ENCODE data around the gene OR52L1. TPM values are rescaled to one million over a fixed set of nuclear protein-coding genes. Genes with fewer than 3 reads are reported as not detected.

OR52L1 gene
- not detected for polyA plus RNA-seq (2013, experiment 1 of 2)
- polyA plus RNA-seq (2013, experiment 2 of 2), result not detected

- H3K36me3 ChIP-seq (ENCODE audit: control insufficient read depth, insufficient read depth, low read length), result no peaks in the 10 kb centered on the region
- H3K4me3 ChIP-seq (ENCODE audit: extremely low read depth, insufficient read depth, low read length, poor library complexity, severe bottlenecking), result no peak within 1 kb of the TSS
- no peak within 1 kb of the TSS for H3K27ac ChIP-seq (ENCODE audit: low read depth, low read length, severe bottlenecking)
- H3K9me3 ChIP-seq (ENCODE audit: control insufficient read depth, low read length), result no peaks in the 10 kb centered on the region
- no peaks in the 10 kb centered on the region for H3K4me1 ChIP-seq (ENCODE audit: control insufficient read depth, insufficient read depth, low read length, poor library complexity, severe bottlenecking)
- WGBS, 2 experiments (ENCODE audit: insufficient coverage in 2 of 2), result no CpG with 5 or more reads among the region's 1 CpG
These were observed at the start of gene OR52L1 for GRCh38 chr11:5986885-5987284. Gene OR52L1, minus strand, starts transcription at chr11:5986985. Its CDS starts 55 bp downstream, at chr11:5986930.

GRCh38 chr11:6030708-6031405, 44.1 kb upstream of the OR52L1 start, which contains the start of gene OR56A1:
Gene OR56A1, minus strand, starts transcription at chr11:6030758. Its CDS starts 3,066 bp downstream, at chr11:6027692.
- Histone ChIP-seq H3K36me3 (ENCODE audit: control insufficient read depth, insufficient read depth, low read length) (no peaks in the 10 kb centered on the region), H3K9me3 (ENCODE audit: control insufficient read depth, low read length) (no peaks in the 10 kb centered on the region), H3K27ac (ENCODE audit: low read depth, low read length, severe bottlenecking) (no peak within 1 kb of the TSS), H3K4me3 (ENCODE audit: extremely low read depth, insufficient read depth, low read length, poor library complexity, severe bottlenecking) (no peak within 1 kb of the TSS), H3K4me1 (ENCODE audit: control insufficient read depth, insufficient read depth, low read length, poor library complexity, severe bottlenecking) (no peaks in the 10 kb centered on the region)
- no CpG with 5 or more reads among the region's 1 CpG for WGBS, 2 experiments (ENCODE audit: insufficient coverage in 2 of 2)

- WGBS, 2 experiments (ENCODE audit: insufficient coverage in 2 of 2), result 86 to 100% methylated on average over 1 of the region's 1 CpG
- H3K27ac ChIP-seq (ENCODE audit: low read depth, low read length, severe bottlenecking), result no peak overlapping the region
- no peaks in the 10 kb centered on the region for H3K9me3 ChIP-seq (ENCODE audit: control insufficient read depth, low read length)
- H3K4me3 ChIP-seq (ENCODE audit: extremely low read depth, insufficient read depth, low read length, poor library complexity, severe bottlenecking), result no peak overlapping the region
- H3K36me3 ChIP-seq (ENCODE audit: control insufficient read depth, insufficient read depth, low read length), result no peaks in the 10 kb centered on the region
- H3K4me1 ChIP-seq (ENCODE audit: control insufficient read depth, insufficient read depth, low read length, poor library complexity, severe bottlenecking), result no peaks in the 10 kb centered on the region
These were observed 40.7 kb upstream of the OR52L1 start for GRCh38 chr11:6027501-6027900.

GRCh38 chr11:6025056-6025455, 38.3 kb upstream of the OR52L1 start:
- WGBS, 2 experiments (ENCODE audit: insufficient coverage in 2 of 2), result 80 to 100% methylated on average over 1 to 2 of the region's 2 CpGs
- Histone ChIP-seq H3K4me1 (ENCODE audit: control insufficient read depth, insufficient read depth, low read length, poor library complexity, severe bottlenecking) (no peaks in the 10 kb centered on the region), H3K4me3 (ENCODE audit: extremely low read depth, insufficient read depth, low read length, poor library complexity, severe bottlenecking) (no peak overlapping the region), H3K36me3 (ENCODE audit: control insufficient read depth, insufficient read depth, low read length) (no peaks in the 10 kb centered on the region), H3K9me3 (ENCODE audit: control insufficient read depth, low read length) (no peaks in the 10 kb centered on the region), H3K27ac (ENCODE audit: low read depth, low read length, severe bottlenecking) (no peak overlapping the region)

- H3K4me1 ChIP-seq (ENCODE audit: control insufficient read depth, insufficient read depth, low read length, poor library complexity, severe bottlenecking), result no peaks in the 10 kb centered on the region
- H3K4me3 ChIP-seq (ENCODE audit: extremely low read depth, insufficient read depth, low read length, poor library complexity, severe bottlenecking), result no peak overlapping the region
- 14 to 15% methylated on average over 1 to 3 of the region's 4 CpGs for WGBS, 2 experiments (ENCODE audit: insufficient coverage in 2 of 2)
- no peaks in the 10 kb centered on the region for H3K9me3 ChIP-seq (ENCODE audit: control insufficient read depth, low read length)
- H3K36me3 ChIP-seq (ENCODE audit: control insufficient read depth, insufficient read depth, low read length), result no peaks in the 10 kb centered on the region
- H3K27ac ChIP-seq (ENCODE audit: low read depth, low read length, severe bottlenecking), result no peak overlapping the region
These were observed 36.2 kb upstream of the OR52L1 start for GRCh38 chr11:6022956-6023355.

GRCh38 chr11:6013042-6013441, 26.3 kb upstream of the OR52L1 start:
- no peaks in the 10 kb centered on the region for H3K36me3 ChIP-seq (ENCODE audit: control insufficient read depth, insufficient read depth, low read length)
- no peak overlapping the region for H3K27ac ChIP-seq (ENCODE audit: low read depth, low read length, severe bottlenecking)
- H3K4me3 ChIP-seq (ENCODE audit: extremely low read depth, insufficient read depth, low read length, poor library complexity, severe bottlenecking), result no peak overlapping the region
- H3K9me3 ChIP-seq (ENCODE audit: control insufficient read depth, low read length), result no peaks in the 10 kb centered on the region
- H3K4me1 ChIP-seq (ENCODE audit: control insufficient read depth, insufficient read depth, low read length, poor library complexity, severe bottlenecking), result no peaks in the 10 kb centered on the region
- 89 to 95% methylated on average over 3 of the region's 3 CpGs for WGBS, 2 experiments (ENCODE audit: insufficient coverage in 2 of 2)

- Histone ChIP-seq H3K4me3 (ENCODE audit: extremely low read depth, insufficient read depth, low read length, poor library complexity, severe bottlenecking) (no peak overlapping the region), H3K36me3 (ENCODE audit: control insufficient read depth, insufficient read depth, low read length) (no peaks in the 10 kb centered on the region), H3K27ac (ENCODE audit: low read depth, low read length, severe bottlenecking) (no peak overlapping the region), H3K9me3 (ENCODE audit: control insufficient read depth, low read length) (no peaks in the 10 kb centered on the region), H3K4me1 (ENCODE audit: control insufficient read depth, insufficient read depth, low read length, poor library complexity, severe bottlenecking) (no peaks in the 10 kb centered on the region)
- 88 to 93% methylated on average over 3 of the region's 4 CpGs for WGBS, 2 experiments (ENCODE audit: insufficient coverage in 2 of 2)
These were observed 25.4 kb upstream of the OR52L1 start for GRCh38 chr11:6012035-6012668.

GRCh38 chr11:6006846-6007245, 20.1 kb upstream of the OR52L1 start, which contains the start of gene OR56A4:
Gene OR56A4, minus strand, starts transcription at chr11:6006946. Its CDS starts 3,954 bp downstream, at chr11:6002992.
- H3K4me3 ChIP-seq (ENCODE audit: extremely low read depth, insufficient read depth, low read length, poor library complexity, severe bottlenecking), result no peak within 1 kb of the TSS
- no peaks in the 10 kb centered on the region for H3K36me3 ChIP-seq (ENCODE audit: control insufficient read depth, insufficient read depth, low read length)
- no peaks in the 10 kb centered on the region for H3K9me3 ChIP-seq (ENCODE audit: control insufficient read depth, low read length)
- no peak within 1 kb of the TSS for H3K27ac ChIP-seq (ENCODE audit: low read depth, low read length, severe bottlenecking)
- H3K4me1 ChIP-seq (ENCODE audit: control insufficient read depth, insufficient read depth, low read length, poor library complexity, severe bottlenecking), result no peaks in the 10 kb centered on the region

- Histone ChIP-seq H3K4me3 (ENCODE audit: extremely low read depth, insufficient read depth, low read length, poor library complexity, severe bottlenecking) (no peak overlapping the region), H3K4me1 (ENCODE audit: control insufficient read depth, insufficient read depth, low read length, poor library complexity, severe bottlenecking) (no peaks in the 10 kb centered on the region), H3K36me3 (ENCODE audit: control insufficient read depth, insufficient read depth, low read length) (no peaks in the 10 kb centered on the region), H3K9me3 (ENCODE audit: control insufficient read depth, low read length) (no peaks in the 10 kb centered on the region), H3K27ac (ENCODE audit: low read depth, low read length, severe bottlenecking) (no peak overlapping the region)
These were observed 19.6 kb upstream of the OR52L1 start for GRCh38 chr11:6006395-6006794.

GRCh38 chr11:6002202-6002699, 15.5 kb upstream of the OR52L1 start:
- Histone ChIP-seq H3K36me3 (ENCODE audit: control insufficient read depth, insufficient read depth, low read length) (no peaks in the 10 kb centered on the region), H3K4me1 (ENCODE audit: control insufficient read depth, insufficient read depth, low read length, poor library complexity, severe bottlenecking) (no peaks in the 10 kb centered on the region), H3K9me3 (ENCODE audit: control insufficient read depth, low read length) (no peaks in the 10 kb centered on the region), H3K4me3 (ENCODE audit: extremely low read depth, insufficient read depth, low read length, poor library complexity, severe bottlenecking) (no peak overlapping the region), H3K27ac (ENCODE audit: low read depth, low read length, severe bottlenecking) (no peak overlapping the region)
- 80 to 88% methylated on average over 5 to 7 of the region's 7 CpGs for WGBS, 2 experiments (ENCODE audit: insufficient coverage in 2 of 2)

- Histone ChIP-seq H3K36me3 (ENCODE audit: control insufficient read depth, insufficient read depth, low read length) (no peaks in the 10 kb centered on the region), H3K4me1 (ENCODE audit: control insufficient read depth, insufficient read depth, low read length, poor library complexity, severe bottlenecking) (no peaks in the 10 kb centered on the region), H3K9me3 (ENCODE audit: control insufficient read depth, low read length) (no peaks in the 10 kb centered on the region), H3K4me3 (ENCODE audit: extremely low read depth, insufficient read depth, low read length, poor library complexity, severe bottlenecking) (no peak overlapping the region), H3K27ac (ENCODE audit: low read depth, low read length, severe bottlenecking) (no peak overlapping the region)
- 80 to 86% methylated on average over 6 to 11 of the region's 14 CpGs for WGBS, 2 experiments (ENCODE audit: insufficient coverage in 2 of 2)
These were observed 8.0 kb upstream of the OR52L1 start for GRCh38 chr11:5994791-5995190.
